Ishikawa (cell line): Measurements from ENCODE around the gene SPOP.

Source experiments
- EP300 ChIP-seq: IDR thresholded peaks from 2 replicates; pipeline ENCODE4 v1.6.1; 2012; ENCODE audit warnings: borderline replicate concordance
- RAD21 ChIP-seq: IDR thresholded peaks from 2 replicates; pipeline ENCODE4 v1.6.1; 2012; ENCODE audit warnings: low read depth
- TCF12 ChIP-seq: IDR thresholded peaks from 2 replicates; pipeline ENCODE4 v1.6.1; 2012; ENCODE audit warnings: low read depth
- ZBTB7A ChIP-seq: IDR thresholded peaks from 2 replicates; pipeline ENCODE4 v1.6.1; 2012; ENCODE audit warnings: low read depth

The SPOP gene

DNA sequence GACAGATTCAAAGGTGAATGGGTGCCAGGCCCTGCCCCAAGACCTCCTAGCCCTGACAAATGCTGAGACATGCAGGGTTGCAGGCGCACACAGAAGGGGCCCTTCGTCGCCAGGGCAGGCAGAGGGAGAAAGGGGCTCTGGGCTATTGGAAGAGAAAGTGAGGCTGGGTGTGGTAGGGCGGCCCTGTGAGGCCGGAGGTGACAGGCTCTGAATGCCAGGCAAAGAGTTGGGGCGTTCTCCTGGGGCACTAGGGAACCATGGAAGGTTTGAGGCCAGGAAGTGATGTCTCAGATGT lies 128.6 kb downstream of the SPOP start:
- no peak for TF ChIP-seq RAD21
- TF ChIP-seq EP300: no peak
- no peak for TF ChIP-seq TCF12
- TF ChIP-seq ZBTB7A: no peak
